AG10803 (cell line): ENCODE measurements around the gene LEPR.

Experiments used
- DNase-seq: peaks from one replicate; pipeline ENCODE4 v3.0.0; 2010; ENCODE audit warnings: low read depth
- H3K4me3 ChIP-seq: 2 replicates; pipeline ENCODE4 v1.5.1; 2011; ENCODE audit warnings: mild to moderate bottlenecking, low read length, control low read depth
- CTCF ChIP-seq: conservative IDR thresholded peaks from 2 replicates; pipeline ENCODE4 v1.5.1; 2011; ENCODE audit warnings: mild to moderate bottlenecking, low read length, control low read depth, inconsistent platforms

Gene LEPR

GRCh38 chr1:65398083-65398482 lies 22.4 kb upstream of the LEPR start:
- DNase-seq, result no peak
- H3K4me3 ChIP-seq, result no peak overlapping the region
- TF ChIP-seq CTCF, result no peak

- no peak overlapping the region for H3K4me3 ChIP-seq
- no peak for DNase-seq
- TF ChIP-seq CTCF, result no peak
Measured at GRCh38 chr1:65399003-65399402, 21.5 kb upstream of the LEPR start.

- H3K4me3 ChIP-seq, result no peak overlapping the region
- no peak for TF ChIP-seq CTCF
- DNase-seq, result no peak
Measured at GRCh38 chr1:65401612-65402011, 18.9 kb upstream of the LEPR start.

GRCh38 chr1:65404941-65405340 lies 15.5 kb upstream of the LEPR start:
- no peak for TF ChIP-seq CTCF
- no peak for DNase-seq
- H3K4me3 ChIP-seq, result no peak overlapping the region

GRCh38 chr1:65407877-65408276 lies 12.6 kb upstream of the LEPR start:
- H3K4me3 ChIP-seq, result no peak overlapping the region
- TF ChIP-seq CTCF, result no peak

GRCh38 chr1:65409314-65409713 lies 11.2 kb upstream of the LEPR start:
- no peak for DNase-seq
- H3K4me3 ChIP-seq, result no peak overlapping the region
- no peak for TF ChIP-seq CTCF

More at GRCh38 chr1:65407877-65408276, 12.6 kb upstream of the LEPR start:
- no peak for DNase-seq

GRCh38 chr1:65409816-65410326 lies 10.6 kb upstream of the LEPR start:
- no peak for DNase-seq
- no peak overlapping the region for H3K4me3 ChIP-seq
- no peak for TF ChIP-seq CTCF
